SK-N-SH (cell line): ENCODE measurements around the gene DGKZ. TPM values are rescaled to one million over a fixed set of nuclear protein-coding genes. Genes with fewer than 3 reads are reported as not detected.

Experiments used
- CTCF ChIA-PET: fragments of 300-600, 350-600 bp; formaldehyde crosslinking; extraction: SDS; loops from one replicate; lab custom pipeline; 2021; lab: Yijun Ruan, JAX
- POLR2A ChIA-PET: fragments of 350-600 bp; sonication (Branson Sonifier 250); formaldehyde crosslinking; extraction: SDS; loops from one replicate; lab custom pipeline; 2020; ENCODE audit warnings: antibody characterized with exemption, inconsistent platforms; lab: Yijun Ruan, JAX
- DNase-seq: peaks from one replicate; pipeline ENCODE4 v3.0.0; 2012
- H2AFZ ChIP-seq: fragments of 200-600 bp; sonication (generic); 2 replicates; pipeline ENCODE4 v1.8.1; 2016; ENCODE audit warnings: antibody characterized with exemption, mild to moderate bottlenecking, low read depth
- H3F3A ChIP-seq: fragments of 200-600 bp; sonication (generic); replicated peaks from 2 replicates; pipeline ENCODE3; 2016; ENCODE audit warnings: antibody characterized with exemption, mild to moderate bottlenecking; ENCODE audit not compliant: insufficient read depth
- H3K27ac ChIP-seq, 2 experiments: fragments of 200-500 bp in 1 of 2; fragments of 200-600 bp in 1 of 2; sonication (Bioruptor generic) in 1 of 2; sonication (generic), shearing (Covaris generic) in 1 of 2; 2 replicates each; pipeline versions ENCODE4 v1.5.1 to v1.6.1; 2014 to 2016; ENCODE audit warnings: low read depth in 2 of 2, inconsistent platforms in 1 of 2, low read length in 1 of 2, mild to moderate bottlenecking in 1 of 2, mixed read lengths in 1 of 2
- H3K27me3 ChIP-seq: fragments of 200-600 bp; sonication (generic), shearing (Covaris generic); 2 replicates; pipeline ENCODE4 v1.6.1; 2016; ENCODE audit warnings: mixed run types; ENCODE audit not compliant: insufficient read depth
- H3K36me3 ChIP-seq, 2 experiments: fragments of 200-500 bp in 1 of 2; fragments of 200-600 bp in 1 of 2; sonication (Bioruptor generic) in 1 of 2; sonication (generic) in 1 of 2; replicated peaks in 1 of 2; 2 replicates each; pipeline versions ENCODE3 to v1.5.1; 2014 to 2016; ENCODE audit warnings: low read length in 1 of 2, mild to moderate bottlenecking in 1 of 2; ENCODE audit not compliant: insufficient read depth in 2 of 2, control insufficient read depth in 1 of 2
- H3K4me1 ChIP-seq, 2 experiments: fragments of 200-500 bp in 1 of 2; fragments of 200-600 bp in 1 of 2; sonication (Bioruptor generic) in 1 of 2; sonication (generic), shearing (Covaris generic) in 1 of 2; 2 replicates each; pipeline versions ENCODE4 v1.5.1 to v1.6.1; 2014 to 2016; ENCODE audit warnings: low read depth in 1 of 2, low read length in 1 of 2, mixed run types in 1 of 2; ENCODE audit not compliant: insufficient read depth in 2 of 2, control insufficient read depth in 1 of 2
- H3K4me2 ChIP-seq: fragments of 200-600 bp; sonication (generic), shearing (Covaris generic); 2 replicates; pipeline ENCODE4 v1.6.1; 2017; ENCODE audit warnings: mixed run types
- H3K4me3 ChIP-seq, 2 experiments: fragments of 200-500 bp in 1 of 2; fragments of 200-600 bp in 1 of 2; sonication (Bioruptor generic) in 1 of 2; sonication (generic), shearing (Covaris generic) in 1 of 2; 2 replicates each; pipeline versions ENCODE4 v1.5.1 to v1.8.1; 2014 to 2016; ENCODE audit warnings: low read depth in 2 of 2, inconsistent platforms in 1 of 2, low read length in 1 of 2, mild to moderate bottlenecking in 1 of 2, mixed read lengths in 1 of 2, moderate library complexity in 1 of 2
- H3K79me2 ChIP-seq: fragments of 200-600 bp; sonication (generic); 2 replicates; pipeline ENCODE4 v1.8.1; 2017; ENCODE audit warnings: mild to moderate bottlenecking; ENCODE audit not compliant: insufficient read depth
- H3K9ac ChIP-seq: fragments of 200-600 bp; sonication (generic); 2 replicates; pipeline ENCODE4 v1.6.1; 2017; ENCODE audit warnings: mixed run types
- H3K9me2 ChIP-seq: fragments of 200-600 bp; sonication (generic); 2 replicates; pipeline ENCODE4 v1.6.1; 2017; ENCODE audit warnings: mixed run types
- H3K9me3 ChIP-seq: fragments of 200-600 bp; sonication (generic); 2 replicates; pipeline ENCODE4 v1.6.1; 2017; ENCODE audit warnings: mixed run types, mild to moderate bottlenecking, moderate library complexity
- H4K20me1 ChIP-seq: fragments of 200-600 bp; sonication (generic); 2 replicates; pipeline ENCODE4 v1.6.1; 2017; ENCODE audit warnings: mild to moderate bottlenecking, mixed run types; ENCODE audit not compliant: insufficient read depth
- EZH2phosphoT487 ChIP-seq: fragments of 200-600 bp; sonication (generic); IDR thresholded peaks from 2 replicates; pipeline ENCODE4 v1.6.1; 2017; ENCODE audit warnings: low read depth, mixed run types, mild to moderate bottlenecking, antibody characterized with exemption, moderate library complexity, borderline replicate concordance
- TAF1 ChIP-seq: IDR thresholded peaks from 2 replicates; pipeline ENCODE4 v1.6.1; 2012; ENCODE audit warnings: low read depth, mild to moderate bottlenecking, low read length, moderate library complexity, borderline replicate concordance
- WGBS: methylation state at CpG from one replicate; pipeline ENCODE4 v1.1.6; 2017; ENCODE audit warnings: low lambda C conversion rate; 5-methylcytosine and 5-hydroxymethylcytosine counted together
- polyA plus RNA-seq, 3 experiments: library from polyadenylated mRNA; depleted of rRNA; stranded (reverse); fragments of >200 nt; gene quantifications; 2 replicates each; pipeline ENCODE4 v1.2.3, GENCODE V29; 2012
- TF ChIP-seq, protein P1 (sequence below): IDR thresholded peaks from 2 replicates; pipeline ENCODE4 v1.4.0; 2012; ENCODE audit warnings: low read depth
- TF ChIP-seq, protein P2 (sequence below): IDR thresholded peaks from 2 replicates; pipeline ENCODE4 v1.6.1; 2012; ENCODE audit warnings: mild to moderate bottlenecking, low read depth, low read length, moderate library complexity

Gene DGKZ
- polyA plus RNA-seq, 1 of the 3 experiments (the other 2 are of a cell fraction), result 33.2 TPM

DNA sequence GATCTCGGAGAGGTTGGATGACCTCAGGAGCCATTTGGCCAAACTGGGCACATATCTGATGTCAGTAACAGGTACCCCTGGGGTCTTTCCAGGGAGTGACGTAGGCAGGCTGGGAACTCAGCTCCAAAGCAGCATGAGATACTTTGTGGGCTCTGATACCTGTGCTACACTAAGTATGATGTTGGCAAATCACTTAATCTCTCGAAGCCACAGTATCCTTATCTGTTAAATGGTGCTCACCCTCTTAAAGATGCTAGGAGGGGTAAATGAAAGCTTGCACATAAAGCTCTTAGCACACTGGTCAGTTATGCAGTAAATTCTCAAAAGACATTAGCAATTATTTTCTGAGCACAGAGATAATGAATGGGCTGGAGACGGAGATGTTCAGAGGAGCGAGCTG, 17.1 kb upstream of the DGKZ start:
- Histone ChIP-seq H3K27me3 (peaks cover 10% of the 10 kb centered on the region), H3K4me1 (peaks cover 7 to 15% of the 10 kb centered on the region in 2 experiments; a peak in 2 of 4 replicates), H3K9me3 (no peaks in the 10 kb centered on the region), H3K36me3 (no peaks in the 10 kb centered on the region), H3F3A (peaks cover 4% of the 10 kb centered on the region), H4K20me1 (no peaks in the 10 kb centered on the region), H3K9me2 (no peaks in the 10 kb centered on the region), H3K4me2 (no peak overlapping the region), H3K79me2 (no peaks in the 10 kb centered on the region), H3K4me3 (no peak overlapping the region), H2AFZ (no peak overlapping the region), H3K9ac (no peak overlapping the region), H3K27ac (no peak overlapping the region)
- CTCF ChIA-PET, result interaction anchor here (0.8 to 3.3 kb wide), 10 partner anchors 15 to 91 kb away, joined by 3 to 14 read pairs (median 6); partner anchors contain the start of genes CHRM4 and DGKZ
- DNase-seq, result no peak
- 86% methylated on average over 5 of the region's 5 CpGs for WGBS
- TF ChIP-seq EZH2phosphoT487 (no peak), TAF1 (no peak)
- TF ChIP-seq, protein P1, sequence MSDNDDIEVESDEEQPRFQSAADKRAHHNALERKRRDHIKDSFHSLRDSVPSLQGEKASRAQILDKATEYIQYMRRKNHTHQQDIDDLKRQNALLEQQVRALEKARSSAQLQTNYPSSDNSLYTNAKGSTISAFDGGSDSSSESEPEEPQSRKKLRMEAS, result no peak
- POLR2A ChIA-PET, result no interaction called here

DNA sequence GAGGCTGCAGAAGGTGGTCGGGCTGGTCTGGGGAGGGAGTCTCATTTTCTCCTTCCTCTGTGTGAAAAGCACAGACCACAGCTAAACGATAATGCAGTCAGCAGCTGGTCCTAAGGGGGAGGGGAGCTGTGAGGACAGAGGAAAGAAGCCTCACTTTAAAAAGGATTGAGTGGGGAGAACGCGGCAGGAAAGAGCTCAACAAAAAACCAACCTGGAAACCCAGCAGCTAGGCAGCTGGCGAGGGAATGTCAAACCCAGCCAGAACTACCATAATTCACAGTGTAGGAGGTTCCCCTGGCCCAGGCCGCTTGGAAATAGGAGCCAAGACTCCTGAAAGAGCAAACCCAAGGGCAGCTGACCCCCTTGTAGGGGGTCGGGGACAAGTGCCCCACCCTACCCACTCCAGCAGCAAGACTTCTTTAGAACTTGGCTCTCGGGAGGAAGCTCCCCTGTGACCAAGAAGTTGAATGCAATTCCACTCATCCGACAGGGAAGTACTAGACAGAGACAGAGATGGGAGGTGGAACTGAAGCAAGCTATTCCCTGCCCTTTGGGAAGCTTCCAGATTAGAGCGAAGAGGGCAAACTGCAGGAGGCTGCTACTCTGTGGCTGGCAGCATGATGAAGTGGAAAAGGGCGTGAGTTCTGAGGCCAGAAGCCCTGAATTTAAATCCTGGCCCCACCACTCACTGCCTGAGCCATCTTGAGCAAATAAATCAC, 16.5 kb upstream of the DGKZ start:
- Histone ChIP-seq H3F3A (peaks cover 4% of the 10 kb centered on the region), H3K79me2 (no peaks in the 10 kb centered on the region), H3K9me2 (no peaks in the 10 kb centered on the region)
- 65% methylated on average over 11 of the region's 11 CpGs for WGBS
- CTCF ChIA-PET, result interaction anchor here (0.8 to 3.3 kb wide), 10 partner anchors 16 to 92 kb away, joined by 3 to 14 read pairs (median 6); partner anchors contain the start of genes CHRM4 and DGKZ
- TF ChIP-seq, protein P2, sequence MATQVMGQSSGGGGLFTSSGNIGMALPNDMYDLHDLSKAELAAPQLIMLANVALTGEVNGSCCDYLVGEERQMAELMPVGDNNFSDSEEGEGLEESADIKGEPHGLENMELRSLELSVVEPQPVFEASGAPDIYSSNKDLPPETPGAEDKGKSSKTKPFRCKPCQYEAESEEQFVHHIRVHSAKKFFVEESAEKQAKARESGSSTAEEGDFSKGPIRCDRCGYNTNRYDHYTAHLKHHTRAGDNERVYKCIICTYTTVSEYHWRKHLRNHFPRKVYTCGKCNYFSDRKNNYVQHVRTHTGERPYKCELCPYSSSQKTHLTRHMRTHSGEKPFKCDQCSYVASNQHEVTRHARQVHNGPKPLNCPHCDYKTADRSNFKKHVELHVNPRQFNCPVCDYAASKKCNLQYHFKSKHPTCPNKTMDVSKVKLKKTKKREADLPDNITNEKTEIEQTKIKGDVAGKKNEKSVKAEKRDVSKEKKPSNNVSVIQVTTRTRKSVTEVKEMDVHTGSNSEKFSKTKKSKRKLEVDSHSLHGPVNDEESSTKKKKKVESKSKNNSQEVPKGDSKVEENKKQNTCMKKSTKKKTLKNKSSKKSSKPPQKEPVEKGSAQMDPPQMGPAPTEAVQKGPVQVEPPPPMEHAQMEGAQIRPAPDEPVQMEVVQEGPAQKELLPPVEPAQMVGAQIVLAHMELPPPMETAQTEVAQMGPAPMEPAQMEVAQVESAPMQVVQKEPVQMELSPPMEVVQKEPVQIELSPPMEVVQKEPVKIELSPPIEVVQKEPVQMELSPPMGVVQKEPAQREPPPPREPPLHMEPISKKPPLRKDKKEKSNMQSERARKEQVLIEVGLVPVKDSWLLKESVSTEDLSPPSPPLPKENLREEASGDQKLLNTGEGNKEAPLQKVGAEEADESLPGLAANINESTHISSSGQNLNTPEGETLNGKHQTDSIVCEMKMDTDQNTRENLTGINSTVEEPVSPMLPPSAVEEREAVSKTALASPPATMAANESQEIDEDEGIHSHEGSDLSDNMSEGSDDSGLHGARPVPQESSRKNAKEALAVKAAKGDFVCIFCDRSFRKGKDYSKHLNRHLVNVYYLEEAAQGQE, result no peak
- TF ChIP-seq, all 33 proteins: peak for 0
- Histone ChIP-seq H3K4me1 (peaks cover 7 to 15% of the 10 kb centered on the region in 2 experiments; a peak in 2 of 4 replicates), H3K27ac (no peak overlapping the region), H3K27me3 (peaks cover 10% of the 10 kb centered on the region), H3K4me3 (no peak overlapping the region), H3K9me3 (no peaks in the 10 kb centered on the region), H4K20me1 (no peaks in the 10 kb centered on the region), H3K9ac (no peak overlapping the region), H2AFZ (no peak overlapping the region), H3K36me3 (no peaks in the 10 kb centered on the region), H3K4me2 (no peak overlapping the region)
- POLR2A ChIA-PET, result no interaction called here
- no peak for DNase-seq
